NCI-H2171 (cell line): ENCODE results near the gene TCP11L1.
"Not testable (repeated sequence)": the region's sequence is repeated elsewhere in the genome, so short reads cannot be mapped to it uniquely, and the experiment has no call there.

ENCODE experiments used
- DNase-seq: peaks from one replicate; lab custom pipeline; 2025; lab: John Stamatoyannopoulos, UW

The TCP11L1 gene

GRCh38 chr11:33039274-33040032 lies at the start of gene TCP11L1:
TCP11L1 (plus strand) TSS chr11:33039572; CDS start chr11:33043774, 4,202 bp downstream.
- peak; percentile 99 for DNase-seq

DNA sequence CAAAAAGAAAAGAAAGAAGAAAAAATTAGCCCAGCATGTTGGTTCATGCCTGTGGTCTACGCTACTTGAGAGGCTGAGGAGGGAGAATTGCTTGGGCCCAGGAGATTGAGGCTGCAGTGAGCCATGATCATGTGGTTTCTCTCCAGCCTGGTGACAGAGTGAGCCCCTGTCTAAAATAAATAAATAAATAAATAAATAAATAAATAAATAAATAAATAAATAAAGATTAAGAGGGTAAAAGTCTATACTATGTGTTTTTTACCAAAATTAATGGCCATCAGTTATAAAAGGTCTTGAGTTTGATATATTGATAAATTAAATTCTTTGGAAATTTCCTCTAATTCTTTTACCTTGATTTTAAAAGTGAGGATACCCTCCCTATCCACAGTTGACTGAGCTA lies 48.9 kb upstream of the TCP11L1 start:
- DNase-seq, result no peak

DNA sequence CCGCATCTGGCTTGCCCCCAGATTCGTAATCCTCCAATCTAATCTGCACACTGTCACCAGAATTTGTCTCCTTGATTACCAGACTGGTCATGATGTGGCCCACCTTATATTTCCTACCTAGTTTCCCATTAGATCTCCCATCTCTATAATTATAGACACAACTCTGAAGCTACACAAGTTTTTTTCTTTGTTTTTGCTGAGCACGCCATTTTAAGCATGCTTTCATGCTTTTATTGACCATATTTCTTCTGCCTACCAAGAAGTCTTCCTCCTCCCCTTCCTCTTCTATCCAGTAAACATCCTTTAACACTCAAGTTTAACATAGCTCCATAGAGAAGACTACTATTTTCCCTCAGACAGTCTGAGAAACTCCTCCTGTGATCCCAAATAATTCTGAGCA lies 47.9 kb upstream of the TCP11L1 start:
- DNase-seq, result no peak

DNA sequence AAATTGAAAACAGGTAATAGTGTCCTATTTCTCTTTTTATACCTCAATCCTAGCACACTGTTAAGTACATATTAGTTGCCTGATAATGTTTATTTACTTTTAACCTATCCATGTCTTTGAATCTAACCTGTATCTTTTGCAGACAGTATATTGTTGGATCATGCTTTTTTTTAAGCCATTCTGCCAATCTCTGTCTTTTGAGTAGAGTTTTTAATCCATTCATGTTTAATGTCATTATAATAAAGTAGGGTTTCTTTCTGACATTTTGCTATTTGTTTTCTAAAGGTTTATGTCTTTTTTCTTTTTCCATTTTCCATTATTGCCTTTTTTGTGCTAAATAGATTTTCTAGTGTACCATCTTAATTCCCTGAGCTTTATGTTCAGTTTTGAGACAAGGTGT lies 47.5 kb upstream of the TCP11L1 start:
- no peak for DNase-seq

DNA sequence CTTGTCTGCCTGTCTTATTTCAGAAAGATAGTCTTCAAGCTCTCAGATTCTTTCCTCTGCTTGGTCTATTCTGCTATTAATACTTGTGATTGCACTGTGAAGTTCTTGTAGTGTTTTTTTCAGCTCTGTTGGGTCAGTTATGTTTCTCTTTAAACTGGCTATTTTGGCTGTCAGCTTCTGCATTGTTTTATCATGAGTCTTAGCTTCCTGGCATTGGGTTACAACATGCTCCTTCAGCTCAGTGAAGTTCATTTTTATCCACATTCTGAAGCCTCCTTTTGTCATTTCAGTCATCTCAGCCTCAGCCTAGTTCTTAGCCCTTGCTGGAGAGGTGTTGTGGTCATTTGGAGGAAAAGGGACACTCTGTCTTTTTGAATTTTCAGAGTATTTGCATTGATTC lies 39.2 kb upstream of the TCP11L1 start:
- no peak for DNase-seq

- no peak for DNase-seq
Observed at GRCh38 chr11:33001281-33001680, 38.1 kb upstream of the TCP11L1 start.

DNA sequence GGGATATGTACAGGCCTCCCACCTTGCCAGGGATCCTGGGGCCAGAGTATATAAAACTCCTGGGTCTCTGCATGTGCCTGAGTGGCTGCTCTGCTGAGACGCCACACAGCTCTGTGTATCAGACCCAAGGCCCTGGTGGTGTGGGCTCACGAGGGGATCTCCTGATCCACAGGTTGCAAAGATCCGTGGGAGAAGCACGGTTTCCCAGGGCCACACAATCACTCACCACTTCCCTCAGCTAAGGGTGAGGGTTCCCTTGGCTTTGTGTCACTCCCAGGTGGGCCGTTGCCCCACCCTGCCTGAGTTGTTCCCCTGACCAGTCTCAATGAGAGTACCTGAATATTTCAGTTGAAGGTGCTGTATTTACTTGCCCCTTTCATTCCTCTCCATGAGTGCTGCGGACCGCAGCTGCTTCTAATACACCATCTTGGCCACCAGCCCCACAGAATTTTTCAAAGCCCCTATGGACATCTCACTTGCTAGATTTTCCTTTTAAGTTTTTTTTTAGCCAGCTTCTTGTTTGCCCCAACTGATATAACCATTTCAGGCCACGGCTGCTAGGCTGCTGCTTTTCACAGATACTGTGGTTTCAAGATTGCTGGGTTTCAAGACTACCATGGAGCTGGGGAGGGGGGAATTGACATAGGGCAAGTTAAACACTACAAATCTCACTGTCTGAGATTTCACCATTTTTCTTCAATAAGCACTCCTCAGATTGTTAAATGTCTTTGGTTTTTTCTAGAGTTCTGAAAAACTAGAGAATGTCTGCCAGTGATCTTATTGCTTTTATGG lies 37.4 kb upstream of the TCP11L1 start:
- DNase-seq, result no peak

- DNase-seq, result no peak
Observed at GRCh38 chr11:33005175-33005574, 34.2 kb upstream of the TCP11L1 start.

DNA sequence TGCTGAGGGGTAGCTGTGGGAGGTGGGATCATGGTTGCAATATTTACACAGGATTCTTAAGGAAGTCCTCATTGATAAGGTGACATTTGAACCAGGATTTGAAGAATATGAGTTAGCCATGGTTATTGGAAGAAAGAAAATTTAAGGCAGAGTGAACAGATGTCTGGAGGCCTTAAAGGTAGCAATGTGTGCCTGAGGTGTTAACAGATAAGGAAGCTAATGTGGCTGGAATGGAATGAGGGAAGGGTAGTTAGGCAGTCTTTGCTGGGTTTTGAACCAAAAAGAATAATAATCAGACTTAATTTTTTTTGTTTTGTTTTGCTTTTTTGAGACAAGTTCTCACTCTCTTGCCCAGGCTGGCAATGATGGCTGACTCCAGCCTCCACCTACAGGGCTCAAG lies 33.4 kb upstream of the TCP11L1 start:
- no peak for DNase-seq

- no peak for DNase-seq
Observed at GRCh38 chr11:33013755-33014154, 25.6 kb upstream of the TCP11L1 start.

GRCh38 chr11:33015621-33016551 lies 23.5 kb upstream of the TCP11L1 start, which contains the start of gene DEPDC7:
DEPDC7 (plus strand) TSS chr11:33015878; CDS start chr11:33015956, 78 bp downstream.
- DNase-seq, result peak; percentile 98

GRCh38 chr11:33016654-33017053 lies 22.7 kb upstream of the TCP11L1 start:
- no peak for DNase-seq

DNA sequence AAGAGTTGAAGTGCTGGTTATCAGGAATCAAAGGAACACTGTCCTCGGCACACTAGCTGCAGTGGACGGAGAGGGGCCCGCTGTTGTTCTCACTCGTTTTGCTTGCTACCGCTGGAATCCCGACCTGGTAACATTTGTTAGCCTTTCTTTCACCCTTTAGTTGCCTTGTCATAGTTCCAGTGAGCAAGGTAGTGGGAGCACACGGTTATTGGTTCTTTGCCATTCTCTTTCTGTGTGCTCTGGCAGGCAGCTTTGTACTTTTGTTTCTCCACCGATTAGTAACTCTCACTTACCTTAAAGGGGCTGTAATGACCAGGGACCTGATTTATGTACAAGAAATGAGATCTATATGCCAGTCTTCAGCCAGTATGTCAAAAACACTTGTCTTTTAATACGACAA lies 21.9 kb upstream of the TCP11L1 start:
- no peak for DNase-seq

DNA sequence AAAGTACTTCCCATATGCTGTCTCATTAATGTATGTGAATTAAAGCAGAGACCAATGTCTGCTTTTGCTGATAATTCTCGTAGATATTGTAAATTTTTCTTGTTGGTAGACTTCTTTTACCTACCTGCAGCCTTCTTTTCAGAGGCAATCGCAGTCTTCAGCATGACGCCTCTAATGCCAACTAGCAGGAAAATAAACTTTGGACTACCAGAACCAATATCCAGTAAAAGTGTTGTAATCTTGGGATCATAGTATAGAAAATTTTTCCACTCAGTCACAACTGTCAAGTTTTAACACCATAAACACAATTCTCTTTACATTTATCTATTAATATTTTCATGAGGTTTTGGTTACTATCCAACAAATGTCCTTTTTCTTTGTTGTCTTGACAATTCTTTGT lies 21.4 kb upstream of the TCP11L1 start:
- DNase-seq, result peak; percentile 19

DNA sequence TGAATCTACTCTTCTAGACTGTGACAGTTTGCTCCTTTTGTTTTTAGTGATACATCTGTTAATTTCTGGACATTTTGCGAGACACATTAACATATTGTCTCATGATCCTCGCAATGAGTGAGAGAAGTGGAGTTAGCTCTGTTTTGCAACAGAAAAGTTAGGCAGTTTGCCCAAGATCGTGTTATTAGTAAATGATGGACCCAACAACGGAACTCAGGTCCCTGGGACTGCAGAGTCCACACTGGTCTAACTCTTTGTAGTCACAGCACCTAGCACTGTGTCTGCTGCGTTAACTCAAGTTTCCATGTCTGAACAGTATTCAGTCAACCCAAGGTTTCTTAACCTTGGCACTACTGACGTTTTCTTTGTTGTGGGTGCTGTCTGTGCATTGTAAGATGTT lies 20.5 kb upstream of the TCP11L1 start:
- DNase-seq, result peak; percentile 24

GRCh38 chr11:33021501-33021900 lies 17.9 kb upstream of the TCP11L1 start:
- no peak for DNase-seq

GRCh38 chr11:33021937-33022336 lies 17.4 kb upstream of the TCP11L1 start:
- DNase-seq, result no peak

DNA sequence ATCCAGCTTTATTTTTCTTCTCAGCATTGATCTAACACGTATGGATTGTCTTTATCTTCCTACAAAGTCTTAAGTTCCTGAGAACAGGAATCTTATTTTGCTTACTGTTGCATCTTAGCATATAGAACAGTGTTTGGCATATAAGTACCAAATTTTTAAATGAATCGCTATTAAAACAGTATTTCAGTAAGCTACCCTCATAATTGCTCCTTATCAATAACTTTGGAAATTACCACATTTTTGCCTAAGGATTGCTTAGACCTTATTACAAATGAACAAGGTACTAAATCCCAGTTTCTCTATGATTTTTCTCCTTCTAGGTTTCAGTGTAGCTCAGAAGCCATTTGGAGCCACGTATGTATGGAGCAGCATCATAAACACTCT lies 14.0 kb upstream of the TCP11L1 start:
- no peak for DNase-seq

GRCh38 chr11:33027233-33027632 lies 12.1 kb upstream of the TCP11L1 start:
- no peak for DNase-seq

DNA sequence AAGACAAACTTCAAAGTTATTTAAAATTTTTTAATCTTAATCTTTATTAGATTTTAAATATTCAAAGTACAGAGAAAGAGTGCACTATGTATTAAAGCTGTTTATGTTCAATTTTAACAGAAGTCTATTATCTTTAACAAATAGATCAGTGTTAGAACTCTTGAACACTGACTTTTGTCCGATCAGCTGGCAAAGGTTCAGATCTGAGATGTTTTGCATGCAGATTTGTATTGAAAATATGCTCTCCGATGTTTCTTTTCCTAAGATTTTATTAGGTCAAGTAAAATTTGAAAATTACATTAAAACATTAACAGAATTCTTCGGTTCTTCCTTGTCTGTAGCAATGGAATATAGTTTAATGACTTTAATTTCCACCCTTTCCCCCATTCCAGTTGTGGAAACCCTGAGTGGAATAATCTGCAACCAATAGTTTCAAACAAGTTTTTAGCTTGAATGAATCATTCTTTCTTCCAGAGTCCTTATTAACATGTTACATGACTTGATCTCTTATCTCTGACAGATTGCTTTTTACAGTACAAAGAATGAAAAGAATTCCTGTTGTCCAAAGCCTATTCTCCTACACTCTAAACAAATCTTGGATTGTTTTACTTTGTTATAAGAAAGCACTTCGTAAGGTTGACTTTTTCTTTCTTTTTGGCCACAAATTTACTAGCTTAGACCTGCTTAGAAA lies 11.4 kb upstream of the TCP11L1 start:
- DNase-seq, result no peak

GRCh38 chr11:33028537-33028914 lies 10.8 kb upstream of the TCP11L1 start:
- no peak for DNase-seq

GRCh38 chr11:33029218-33029617 lies 10.2 kb upstream of the TCP11L1 start:
- not testable (repeated sequence) for DNase-seq
